A549 treated with RU486 at 1 μM for 4 hours (cell line): Measurements from ENCODE around the gene UNC119B. TPM values are rescaled to one million over a fixed set of nuclear protein-coding genes. Genes with fewer than 3 reads are reported as not detected.

Experiments
- total RNA-seq: library from RNA; stranded (reverse); fragments of 200-300 nt; extraction: Qiagen RNA extraction; gene quantifications from 5 replicates; pipeline ENCODE4 v1.2.3, GENCODE V29; 2022; ENCODE audit warnings: low read depth

Gene UNC119B
- 21.9 to 30.7 TPM (median 26.6 TPM) in 5 replicates for total RNA-seq

GRCh38 chr12:120710031-120710804 is at the start of gene UNC119B:
Gene UNC119B, plus strand, starts transcription at chr12:120710458. Its CDS starts 17 bp downstream, at chr12:120710475.

GRCh38 chr12:120686690-120687577 is 23.3 kb upstream of the UNC119B start, which contains the start of gene MLEC:
Gene MLEC, plus strand, starts transcription at chr12:120687149. Its CDS starts 148 bp downstream, at chr12:120687297.

DNA sequence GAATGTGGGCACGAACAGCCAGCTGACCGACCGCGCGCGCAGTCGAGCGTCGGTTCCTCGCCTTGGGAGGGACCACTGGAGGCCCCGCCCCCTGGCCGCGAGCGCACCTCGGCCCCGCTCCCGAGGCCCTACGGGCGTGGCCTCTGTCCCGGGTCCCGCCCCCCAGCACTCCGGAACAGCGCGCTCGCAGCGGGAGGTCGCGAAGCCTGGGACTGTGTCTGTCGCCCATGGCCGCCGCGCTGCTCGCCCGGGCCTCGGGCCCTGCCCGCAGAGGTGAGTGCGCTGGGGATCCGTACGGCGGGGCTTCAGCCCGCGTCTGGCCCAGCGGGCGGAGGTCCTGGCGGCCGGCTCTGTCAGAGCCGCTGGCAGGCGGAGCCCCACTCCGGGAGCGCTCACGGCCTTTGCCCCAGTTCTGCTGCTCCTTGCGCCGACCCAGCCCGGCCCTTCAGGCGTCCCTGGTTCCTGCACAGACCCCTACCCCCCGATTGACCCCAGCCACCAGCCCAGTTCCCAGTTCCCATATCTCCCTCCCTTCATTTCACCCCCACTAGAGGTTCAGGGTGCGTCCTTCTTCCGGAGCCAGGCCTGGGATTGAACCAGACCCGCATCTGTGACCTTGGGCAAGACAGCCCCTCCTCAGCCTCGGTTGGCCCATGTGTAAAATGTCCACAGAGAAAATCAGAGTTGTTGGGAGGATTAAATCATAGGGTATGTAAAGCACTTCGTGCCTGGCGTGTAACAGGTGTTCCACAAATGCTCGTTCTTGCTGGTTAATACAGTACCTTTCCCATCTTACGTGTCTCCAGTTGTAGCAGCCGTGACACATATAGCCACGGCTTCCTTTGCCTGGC is 15.6 kb downstream of the UNC119B start, which contains the start of gene ACADS:
TSS of gene ACADS (plus strand) at position 168 of the 851 bp plus-strand sequence. CDS start at position 228, 60 bp downstream.

Other genes starting within 250 kb of the UNC119B start
- gene SRSF9, start 240.7 kb upstream of the UNC119B start, total RNA-seq, result 185 to 248 TPM (median 226 TPM) in 5 replicates
- 587 to 709 TPM (median 639 TPM) in 5 replicates for gene DYNLL1, start 214.3 kb upstream of the UNC119B start, total RNA-seq
- 26.4 to 31.3 TPM (median 27.1 TPM) in 5 replicates for gene COQ5, start 181.3 kb upstream of the UNC119B start, total RNA-seq
- gene RNF10, start 176.1 kb upstream of the UNC119B start, total RNA-seq, result 101 to 111 TPM (median 104 TPM) in 5 replicates
- gene POP5, start 129.1 kb upstream of the UNC119B start, total RNA-seq, result 49.2 to 60.3 TPM (median 54.4 TPM) in 5 replicates
- 0.15 to 0.23 TPM (median 0.21 TPM) in 3 of 5 replicates, not detected in the others for gene CABP1, start 69.8 kb upstream of the UNC119B start, total RNA-seq
- 70.0 to 100 TPM (median 96.2 TPM) in 5 replicates for gene MLEC, start 23.3 kb upstream of the UNC119B start, total RNA-seq
- 8.2 to 12.9 TPM (median 10.9 TPM) in 5 replicates for gene ACADS, start 15.4 kb downstream of the UNC119B start, total RNA-seq
- gene SPPL3, start 193.9 kb downstream of the UNC119B start, total RNA-seq, result 34.8 to 53.5 TPM (median 48.4 TPM) in 5 replicates